Erythroblast (primary cell): ENCODE results near the gene TMEM187.

Experiments
- GATA1 ChIP-seq: IDR thresholded peaks from 2 replicates; pipeline ENCODE4 v1.6.1; 2011; ENCODE audit warnings: low read depth, mild to moderate bottlenecking, control low read depth, low read length, moderate library complexity
- POLR2A ChIP-seq: IDR thresholded peaks from 2 replicates; pipeline ENCODE4 v1.6.1; 2011; ENCODE audit warnings: mild to moderate bottlenecking, low read length

- no peak for TF ChIP-seq POLR2A
- no peak for TF ChIP-seq GATA1
Observed at GRCh38 chrX:153932220-153932915, 40.2 kb upstream of the TMEM187 start.
